Measurements from ENCODE around the gene LRRC75B. TPM values are rescaled to one million over a fixed set of nuclear protein-coding genes. Genes with fewer than 3 reads are reported as not detected.

The LRRC75B gene
- total and polyA plus RNA-seq, 2 of the 8 experiments (the other 6 are each of a cell fraction or from before 2014, with no cell fraction given): 12.2 to 26.6 TPM

DNA sequence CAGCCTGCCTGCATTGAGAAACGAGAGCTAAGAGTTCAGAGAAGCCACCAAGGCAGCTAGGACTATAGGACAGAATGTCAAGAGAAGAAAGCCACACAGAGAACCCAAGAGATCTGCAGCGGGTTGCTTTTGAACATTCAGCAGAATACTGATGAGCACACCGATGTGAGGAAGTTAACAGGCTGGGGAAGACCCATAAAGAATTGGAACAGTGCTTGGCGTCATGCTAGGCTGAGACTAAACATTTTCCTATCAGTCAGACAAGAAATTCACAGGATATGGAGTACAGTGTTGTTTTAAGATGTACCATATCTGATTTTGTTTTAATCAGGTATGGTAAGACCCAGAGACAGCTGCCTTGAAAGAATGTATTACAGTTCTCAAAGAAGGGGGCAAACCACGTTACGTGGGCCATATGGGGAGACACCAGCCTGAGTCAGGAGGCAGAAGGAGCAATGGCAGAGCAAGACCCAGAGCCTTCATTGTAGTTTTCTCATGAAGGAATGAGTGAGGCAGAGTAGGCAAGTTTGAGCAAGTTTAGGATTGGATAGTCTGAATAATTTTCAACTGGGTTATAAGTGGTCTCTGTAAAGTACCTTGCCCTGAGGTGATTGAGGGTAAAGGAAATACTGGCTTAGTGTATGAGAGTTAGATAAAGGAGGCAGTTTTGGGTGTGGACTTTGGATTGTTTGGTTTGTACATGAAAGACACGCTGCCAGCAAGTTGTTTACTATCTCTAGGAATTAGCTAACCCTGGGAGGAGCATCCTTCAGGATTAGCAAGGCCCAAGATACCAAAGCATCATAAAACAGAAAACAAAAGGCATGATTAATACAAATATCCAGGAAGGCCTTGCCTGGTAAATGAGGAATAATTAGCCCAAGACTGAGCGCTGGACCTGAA lies 14.3 kb downstream of the LRRC75B start:
- H2AK5ac ChIP-seq (ENCODE audit: low read depth, low read length): no peak overlapping the region
- 94% methylated on average over 8 of the region's 8 CpGs; no CpG with 5 or more reads in 1 of the 2 experiments for WGBS, 2 experiments (ENCODE audit: extremely low coverage in 1 of 2, insufficient coverage in 1 of 2, insufficient read length in 1 of 2, insufficient replicate concordance in 2 of 2, low coverage in 1 of 2, low lambda C conversion rate in 2 of 2, missing lambda C conversion rate in 1 of 2)
- FAIRE-seq: no peak
- TF ChIP-seq YY1 (IDR thresholded peaks at IDR 0.05; ENCODE audit: low read depth, low read length) (no peak), SAP30 (IDR thresholded peaks at IDR 0.05; ENCODE audit: insufficient read depth, insufficient replicate concordance, low read length) (no peak), RXRA (IDR thresholded peaks at IDR 0.05; ENCODE audit: insufficient read depth, low read depth, low read length) (no peak), SIN3A (conservative IDR thresholded peaks at IDR 0.05 in 1 of 2, IDR thresholded peaks at IDR 0.05 in 1 of 2; ENCODE audit: low read depth in 1 of 2, low read length in 2 of 2) (no peak), SP4 (IDR thresholded peaks at IDR 0.05; ENCODE audit: low read length) (no peak), EZH2 (IDR thresholded peaks at IDR 0.05; ENCODE audit: low read depth, low read length, severe bottlenecking) (no peak), ASH2L (IDR thresholded peaks at IDR 0.05; ENCODE audit: low read length) (no peak), RBBP5 (IDR thresholded peaks at IDR 0.05; ENCODE audit: borderline replicate concordance, low read depth, low read length) (no peak), POLR2A (IDR thresholded peaks at IDR 0.05; ENCODE audit: control extremely low read depth in 1 of 2, low read depth in 2 of 2, low read length in 2 of 2) (no peak), SP1 (IDR thresholded peaks at IDR 0.05; ENCODE audit: low read depth, low read length) (no peak), CHD2 (IDR thresholded peaks at IDR 0.05; ENCODE audit: low read length) (no peak), KDM5A (IDR thresholded peaks at IDR 0.05; ENCODE audit: low read length) (no peak), MAFK (IDR thresholded peaks at IDR 0.05; ENCODE audit: low read depth, low read length) (no peak)

More for the DNA sequence above, 14.3 kb downstream of the LRRC75B start:
- H3K4ac ChIP-seq (replicated peaks; ENCODE audit: insufficient read length, low read depth, low read length): no peak overlapping the region
- peaks cover 5 to 13% (median 9%) of the 10 kb centered on the region in 4 experiments; a peak in 5 of 8 replicates for H3K36me3 ChIP-seq (ENCODE audit: control insufficient read depth in 2 of 4, insufficient read depth in 4 of 4, low read length in 3 of 4)
- H3K79me1 ChIP-seq (ENCODE audit: low read depth, low read length): no peaks in the 10 kb centered on the region
- no peaks in the 10 kb centered on the region; a peak in 1 of 7 replicates for H3K4me1 ChIP-seq (replicated peaks in 1 of 4; ENCODE audit: control insufficient read depth in 3 of 4, insufficient read depth in 4 of 4, low read length in 3 of 4)
- H3K56ac ChIP-seq (replicated peaks; ENCODE audit: insufficient read length, low read depth, low read length): no peak overlapping the region
- H3K9ac ChIP-seq (replicated peaks in 1 of 4; ENCODE audit: extremely low read depth in 1 of 4, low read depth in 3 of 4, low read length in 3 of 4): no peak overlapping the region; a peak in 1 of 7 replicates
- H2BK12ac ChIP-seq (ENCODE audit: low read depth, low read length): no peak overlapping the region
- no peak overlapping the region for H4K91ac ChIP-seq (replicated peaks; ENCODE audit: insufficient read length, low read length)
- no peaks in the 10 kb centered on the region for H3K23me2 ChIP-seq (ENCODE audit: low read depth, low read length)
- H3K23ac ChIP-seq (ENCODE audit: insufficient read length): no peak overlapping the region
- ChIA-PET POLR2A (ENCODE audit: partially characterized antibody) (interaction anchor here (0.5 to 4.4 kb wide), 9 partner anchors 9 to 23 kb away, joined by 4 to 26 read pairs (median 6); partner anchors contain the start of genes LRRC75B and SNRPD3), CTCF (ENCODE audit: partially characterized antibody) (interaction anchor here (1.5 kb wide), 1 partner anchor 9 kb away, joined by 3 read pairs; no protein-coding TSS in a partner anchor)
- H2BK5ac ChIP-seq (ENCODE audit: low read depth, low read length): no peak overlapping the region
- no peaks in the 10 kb centered on the region for H3K27me3 ChIP-seq (replicated peaks in 1 of 4; ENCODE audit: control insufficient read depth in 3 of 4, extremely low read depth in 1 of 4, insufficient read depth in 3 of 4, low read length in 3 of 4)
- no peak overlapping the region for H4K8ac ChIP-seq (ENCODE audit: extremely low read depth, insufficient read depth, low read length)
- no peak overlapping the region for H3K14ac ChIP-seq (ENCODE audit: insufficient read length)
- no peak overlapping the region for H3K4me2 ChIP-seq (ENCODE audit: insufficient read depth in 1 of 2, low read depth in 2 of 2, low read length in 2 of 2)
- H3K18ac ChIP-seq (ENCODE audit: extremely low read depth, low read length): no peak overlapping the region
- no peak overlapping the region for H2BK20ac ChIP-seq (ENCODE audit: low read length)
- H4K20me1 ChIP-seq (replicated peaks in 1 of 2; ENCODE audit: control insufficient read depth in 1 of 2, insufficient read depth in 2 of 2, low read length in 2 of 2): peaks cover 0 to 1% of the 10 kb centered on the region in 2 experiments
- DNase-seq (ENCODE audit: low read depth in 1 of 2, low spot score in 2 of 2): no peak
- no peak overlapping the region for H3K4me3 ChIP-seq (ENCODE audit: extremely low read depth in 1 of 4, insufficient read depth in 2 of 4, low read depth in 3 of 4, low read length in 4 of 4)
- no peaks in the 10 kb centered on the region for H3K79me2 ChIP-seq (ENCODE audit: control insufficient read depth in 1 of 2, insufficient read depth in 2 of 2, low read length in 2 of 2)
- no peak overlapping the region for H4K5ac ChIP-seq (ENCODE audit: insufficient read length, low read depth, low read length)
- H2BK15ac ChIP-seq (ENCODE audit: low read length): no peak overlapping the region
- no peak overlapping the region for H3K27ac ChIP-seq (ENCODE audit: low read depth, low read length)
- no peak overlapping the region for H2BK120ac ChIP-seq (replicated peaks; ENCODE audit: low read depth, low read length)
- H3K9me3 ChIP-seq (ENCODE audit: insufficient read depth in 2 of 2, low read depth in 1 of 2, low read length in 1 of 2): no peaks in the 10 kb centered on the region
- H2AFZ ChIP-seq (ENCODE audit: low read length): no peak overlapping the region
